Amniotic epithelial cell (primary cell): ENCODE measurements around the gene AGPAT3.

Source experiments
- DNase-seq: peaks from one replicate; pipeline ENCODE4 v3.0.0-alpha.2; 2010; ENCODE audit warnings: low read depth

Gene AGPAT3

GRCh38 chr21:43938751-43939442 is 73.9 kb downstream of the AGPAT3 start:
- peak; percentile 67 for DNase-seq

- no peak for DNase-seq
These were observed 74.7 kb downstream of the AGPAT3 start for GRCh38 chr21:43939443-43940328.

GRCh38 chr21:43940329-43941050 is 75.5 kb downstream of the AGPAT3 start:
- no peak for DNase-seq

- DNase-seq = no peak
These were observed 77.2 kb downstream of the AGPAT3 start for GRCh38 chr21:43942201-43942600.

GRCh38 chr21:43942621-43943020 is 77.6 kb downstream of the AGPAT3 start:
- DNase-seq = no peak

- DNase-seq = no peak
These were observed 78.6 kb downstream of the AGPAT3 start for GRCh38 chr21:43943512-43944077.

GRCh38 chr21:43944078-43944633 is 79.1 kb downstream of the AGPAT3 start:
- DNase-seq = no peak

- no peak for DNase-seq
These were observed 79.7 kb downstream of the AGPAT3 start for GRCh38 chr21:43944757-43945156.

GRCh38 chr21:43948740-43949498 is 83.9 kb downstream of the AGPAT3 start:
- DNase-seq = no peak

GRCh38 chr21:43949499-43950208 is 84.6 kb downstream of the AGPAT3 start:
- no peak for DNase-seq

GRCh38 chr21:43950481-43950880 is 85.5 kb downstream of the AGPAT3 start:
- no peak for DNase-seq

- no peak for DNase-seq
These were observed 85.9 kb downstream of the AGPAT3 start for GRCh38 chr21:43950936-43951335.

GRCh38 chr21:43951911-43952703 is 87.1 kb downstream of the AGPAT3 start:
- DNase-seq = no peak

GRCh38 chr21:43953021-43953420 is 88.0 kb downstream of the AGPAT3 start:
- DNase-seq = no peak

- no peak for DNase-seq
These were observed 89.0 kb downstream of the AGPAT3 start for GRCh38 chr21:43954042-43954441.

GRCh38 chr21:43954896-43955295 is 89.9 kb downstream of the AGPAT3 start:
- DNase-seq = no peak

- no peak for DNase-seq
These were observed 91.1 kb downstream of the AGPAT3 start for GRCh38 chr21:43956019-43956669.

- DNase-seq = no peak
These were observed 91.6 kb downstream of the AGPAT3 start for GRCh38 chr21:43956670-43957035.

- no peak for DNase-seq
These were observed 92.1 kb downstream of the AGPAT3 start for GRCh38 chr21:43957128-43957571.
